Skeletal muscle tissue (tissue), 5 donors: Measurements from ENCODE around the gene CPAMD8. TPM values are rescaled to one million over a fixed set of nuclear protein-coding genes. Genes with fewer than 3 reads are reported as not detected.
A peak's percentile ranks its signal among the peaks of the same experiment; 100 is the strongest.

Experiments used
- H3K27ac ChIP-seq: one replicate; pipeline ENCODE4 v1.7.0; 2013; ENCODE audit warnings: mild to moderate bottlenecking, low read depth, low read length, inconsistent platforms
- H3K27me3 ChIP-seq, 3 donors: one replicate each; pipeline ENCODE4 v1.7.0; 2013; ENCODE audit warnings: low read length in 3 of 3; ENCODE audit not compliant: control insufficient read depth in 3 of 3, insufficient read depth in 3 of 3
- H3K36me3 ChIP-seq, 3 donors: one replicate each; pipeline ENCODE4 v1.7.0; 2013; ENCODE audit warnings: low read length in 3 of 3; ENCODE audit not compliant: control insufficient read depth in 3 of 3, insufficient read depth in 3 of 3
- H3K4me1 ChIP-seq, 3 donors: one replicate each; pipeline ENCODE4 v1.7.0; 2013; ENCODE audit warnings: low read length in 3 of 3, mild to moderate bottlenecking in 3 of 3; ENCODE audit not compliant: control insufficient read depth in 3 of 3, insufficient read depth in 3 of 3
- H3K4me3 ChIP-seq, 3 donors: one replicate each; pipeline ENCODE4 v1.7.0; 2013; ENCODE audit warnings: low read length in 3 of 3
- H3K9ac ChIP-seq, 3 donors: one replicate each; pipeline ENCODE4 v1.7.0; 2013; ENCODE audit warnings: low read length in 3 of 3, mild to moderate bottlenecking in 3 of 3, moderate library complexity in 2 of 3, low read depth in 1 of 3
- H3K9me3 ChIP-seq, 3 donors: one replicate each; pipeline ENCODE4 v1.7.0; 2013; ENCODE audit warnings: low read length in 3 of 3; ENCODE audit not compliant: control insufficient read depth in 3 of 3
- small RNA-seq: library from RNA; depleted of rRNA; stranded (forward); fragments of <200 nt; gene quantifications from one replicate; pipeline ENCODE3, GENCODE V24; 2014
- total RNA-seq: library from RNA; depleted of rRNA; stranded (reverse); fragments of >200 nt; gene quantifications from one replicate; pipeline ENCODE4 v1.2.3, GENCODE V29; 2014
- donor health status: Osteomylitis.

CPAMD8 gene
- total RNA-seq, 1 donor from 2014 or later: 3.7 TPM

GRCh38 chr19:16846901-16847300 is 179.7 kb downstream of the CPAMD8 start:
- Histone ChIP-seq H3K9ac (no peak overlapping the region), H3K4me1 (no peaks in the 10 kb centered on the region), H3K9me3 (no peaks in the 10 kb centered on the region), H3K27ac (no peak overlapping the region), H3K4me3 (no peak overlapping the region), H3K27me3 (no peaks in the 10 kb centered on the region), H3K36me3 (peaks cover 58 to 74% (median 61%) of the 10 kb centered on the region in 3 donors)

Small RNA genes within 50 kb of the gene (small RNA-seq; reads per million reads assigned to genes)
- gene RN7SL823P: 0.51 reads per million, percentile 61 among the genes with 10 or more reads in this experiment
- not detected for gene RN7SL835P

Other genes starting within 250 kb of the CPAMD8 start
- gene SIN3B, start 197.4 kb downstream of the CPAMD8 start, total RNA-seq: 17.7 TPM
- gene F2RL3, start 137.8 kb downstream of the CPAMD8 start, total RNA-seq: 0.52 TPM
- 2.6 TPM for gene HAUS8, start 48.6 kb upstream of the CPAMD8 start, total RNA-seq
- gene MYO9B, start 49.0 kb upstream of the CPAMD8 start, total RNA-seq: 12.5 TPM
- 19.3 TPM for gene USE1, start 188.5 kb upstream of the CPAMD8 start, total RNA-seq
- gene OCEL1, start 199.4 kb upstream of the CPAMD8 start, total RNA-seq: 4.7 TPM
- gene NR2F6, start 219.1 kb upstream of the CPAMD8 start, total RNA-seq: 21.9 TPM
- gene USHBP1, start 237.9 kb upstream of the CPAMD8 start, total RNA-seq: 2.1 TPM
- gene BABAM1, start 240.6 kb upstream of the CPAMD8 start, total RNA-seq: 64.7 TPM